IPS-NIHi7 (cell line): ENCODE results near the gene RIBC2.
"Not testable (repeated sequence)": the region's sequence is repeated elsewhere in the genome, so short reads cannot be mapped to it uniquely, and the experiment has no call there.

Experiments used
- DNase-seq: peaks from one replicate; pipeline ENCODE4 v3.0.0; 2012; ENCODE audit warnings: mixed read lengths; ENCODE audit errors: extremely low spot score

Gene RIBC2

GRCh38 chr22:45450101-45450785, 36.8 kb downstream of the RIBC2 start:
- DNase-seq, result no peak

- DNase-seq, result no peak
Observed at GRCh38 chr22:45450921-45451651, 37.6 kb downstream of the RIBC2 start.

- no peak for DNase-seq
Observed at GRCh38 chr22:45451972-45452371, 38.5 kb downstream of the RIBC2 start.

GRCh38 chr22:45452565-45453379, 39.3 kb downstream of the RIBC2 start:
- no peak for DNase-seq

GRCh38 chr22:45453764-45454163, 40.3 kb downstream of the RIBC2 start:
- no peak for DNase-seq

- DNase-seq, result peak; percentile 3
Observed at GRCh38 chr22:45454275-45454674, 40.8 kb downstream of the RIBC2 start.

- DNase-seq, result peak; percentile 4
Observed at GRCh38 chr22:45455212-45455611, 41.7 kb downstream of the RIBC2 start.

GRCh38 chr22:45455621-45456020, 42.1 kb downstream of the RIBC2 start:
- DNase-seq, result no peak

GRCh38 chr22:45456811-45457210, 43.3 kb downstream of the RIBC2 start:
- DNase-seq, result no peak

- no peak for DNase-seq
Observed at GRCh38 chr22:45458532-45458931, 45.0 kb downstream of the RIBC2 start.

GRCh38 chr22:45459235-45459634, 45.7 kb downstream of the RIBC2 start:
- DNase-seq, result peak; percentile 3

GRCh38 chr22:45460288-45461109, 47.0 kb downstream of the RIBC2 start:
- DNase-seq, result no peak

- DNase-seq, result peak; percentile 73
Observed at GRCh38 chr22:45462034-45462655, 48.7 kb downstream of the RIBC2 start.

GRCh38 chr22:45463691-45464090, 50.2 kb downstream of the RIBC2 start:
- not testable (repeated sequence) for DNase-seq

- DNase-seq, result no peak
Observed at GRCh38 chr22:45465633-45466032, 52.1 kb downstream of the RIBC2 start.

GRCh38 chr22:45468872-45469271, 55.4 kb downstream of the RIBC2 start:
- no peak for DNase-seq

GRCh38 chr22:45469281-45470073, 56.0 kb downstream of the RIBC2 start:
- no peak for DNase-seq

GRCh38 chr22:45470871-45471270, 57.4 kb downstream of the RIBC2 start:
- no peak for DNase-seq

- no peak for DNase-seq
Observed at GRCh38 chr22:45472426-45472825, 58.9 kb downstream of the RIBC2 start.

- no peak for DNase-seq
Observed at GRCh38 chr22:45473626-45474237, 60.2 kb downstream of the RIBC2 start.
